Mesothelial cell of epicardium (in vitro differentiated cells): ENCODE data around the gene CLIP4. TPM values are rescaled to one million over a fixed set of nuclear protein-coding genes. Genes with fewer than 3 reads are reported as not detected.
"Not testable (repeated sequence)": the region's sequence is repeated elsewhere in the genome, so short reads cannot be mapped to it uniquely, and the experiment has no call there.

Experiments
- DNase-seq, 2 experiments: peaks; one replicate each; pipeline ENCODE4 v3.0.0; 2021; ENCODE audit warnings: low spot score in 2 of 2; ENCODE audit not compliant: unreplicated experiment in 2 of 2
- H3K27ac Mint-ChIP-seq: 2 replicates; pipeline ENCODE4 v1.8.0; 2021; ENCODE audit warnings: mixed read lengths
- H3K27me3 Mint-ChIP-seq: 2 replicates; pipeline ENCODE4 v1.8.0; 2021; ENCODE audit warnings: low read depth, mixed read lengths
- H3K36me3 Mint-ChIP-seq: 2 replicates; pipeline ENCODE4 v1.8.0; 2021; ENCODE audit warnings: mixed read lengths
- H3K4me1 Mint-ChIP-seq: 2 replicates; pipeline ENCODE4 v1.8.0; 2021; ENCODE audit warnings: mixed read lengths
- H3K4me3 Mint-ChIP-seq: 2 replicates; pipeline ENCODE4 v1.8.0; 2021; ENCODE audit warnings: mild to moderate bottlenecking, moderate library complexity, mixed read lengths
- H3K9me3 Mint-ChIP-seq: 2 replicates; pipeline ENCODE4 v1.8.0; 2021; ENCODE audit warnings: mixed read lengths
- CTCF ChIP-seq: fragments of 200-600 bp; sonication (generic); IDR thresholded peaks from one replicate; pipeline ENCODE4 v1.5.0; 2021; ENCODE audit warnings: antibody characterized with exemption; ENCODE audit not compliant: unreplicated experiment
- total RNA-seq: library from RNA; stranded (reverse); gene quantifications from 3 replicates; pipeline ENCODE4 v1.2.1, GENCODE V29; 2021

Gene CLIP4
- total RNA-seq, 1 donor from 2014 or later = 31.7 TPM

- Mint-ChIP-seq H3K36me3 (no peaks in the 10 kb centered on the region), H3K9me3 (no peaks in the 10 kb centered on the region), H3K27ac (no peak overlapping the region), H3K4me3 (no peak overlapping the region), H3K4me1 (no peaks in the 10 kb centered on the region), H3K27me3 (no peaks in the 10 kb centered on the region)
- no peak for TF ChIP-seq CTCF
- DNase-seq = no peak
Observed at GRCh38 chr2:29106980-29107388, 8.2 kb upstream of the CLIP4 start.

- not testable (repeated sequence) for H3K4me3 Mint-ChIP-seq, H3K27me3 Mint-ChIP-seq, DNase-seq, H3K36me3 Mint-ChIP-seq, H3K27ac Mint-ChIP-seq, H3K9me3 Mint-ChIP-seq, H3K4me1 Mint-ChIP-seq
Observed at GRCh38 chr2:29107547-29107946, 7.7 kb upstream of the CLIP4 start.

GRCh38 chr2:29108225-29108624 is 7.0 kb upstream of the CLIP4 start:
- DNase-seq = no peak
- no peak overlapping the region for H3K4me3 Mint-ChIP-seq
- H3K27me3 Mint-ChIP-seq = no peaks in the 10 kb centered on the region
- no peaks in the 10 kb centered on the region for H3K9me3 Mint-ChIP-seq
- H3K27ac Mint-ChIP-seq = no peak overlapping the region
- TF ChIP-seq CTCF = no peak
- H3K4me1 Mint-ChIP-seq = no peaks in the 10 kb centered on the region
- no peaks in the 10 kb centered on the region for H3K36me3 Mint-ChIP-seq

- H3K36me3 Mint-ChIP-seq = no peaks in the 10 kb centered on the region
- H3K4me1 Mint-ChIP-seq = peaks cover 5% of the 10 kb centered on the region
- H3K9me3 Mint-ChIP-seq = no peaks in the 10 kb centered on the region
- H3K27me3 Mint-ChIP-seq = no peaks in the 10 kb centered on the region
- no peak overlapping the region for H3K4me3 Mint-ChIP-seq
- no peak overlapping the region for H3K27ac Mint-ChIP-seq
- DNase-seq = no peak
- TF ChIP-seq CTCF = no peak
Observed at GRCh38 chr2:29109246-29109645, 6.0 kb upstream of the CLIP4 start.

- Mint-ChIP-seq H3K27ac (no peak overlapping the region), H3K4me3 (no peak overlapping the region), H3K4me1 (peaks cover 14% of the 10 kb centered on the region), H3K9me3 (no peaks in the 10 kb centered on the region), H3K36me3 (no peaks in the 10 kb centered on the region), H3K27me3 (no peaks in the 10 kb centered on the region)
- no peak for DNase-seq
- TF ChIP-seq CTCF = no peak
Observed at GRCh38 chr2:29110916-29111535, 4.2 kb upstream of the CLIP4 start.

GRCh38 chr2:29112379-29112778 is 2.8 kb upstream of the CLIP4 start:
- H3K27me3 Mint-ChIP-seq = no peaks in the 10 kb centered on the region
- H3K9me3 Mint-ChIP-seq = no peaks in the 10 kb centered on the region
- H3K4me1 Mint-ChIP-seq = peaks cover 24% of the 10 kb centered on the region
- no peak for DNase-seq
- H3K4me3 Mint-ChIP-seq = no peak overlapping the region
- H3K27ac Mint-ChIP-seq = no peak overlapping the region
- H3K36me3 Mint-ChIP-seq = no peaks in the 10 kb centered on the region
- no peak for TF ChIP-seq CTCF
